LNCAP (cell line): Measurements from ENCODE around the gene MPDZ.

ENCODE experiments used
- CTCF ChIP-seq: fragments of 450-650 bp; IDR thresholded peaks from 2 replicates; pipeline ENCODE4 v1.5.1; 2017; ENCODE audit warnings: mild to moderate bottlenecking

MPDZ gene

GRCh38 chr9:13131991-13132390, 147.5 kb downstream of the MPDZ start:
- TF ChIP-seq CTCF, result no peak

DNA sequence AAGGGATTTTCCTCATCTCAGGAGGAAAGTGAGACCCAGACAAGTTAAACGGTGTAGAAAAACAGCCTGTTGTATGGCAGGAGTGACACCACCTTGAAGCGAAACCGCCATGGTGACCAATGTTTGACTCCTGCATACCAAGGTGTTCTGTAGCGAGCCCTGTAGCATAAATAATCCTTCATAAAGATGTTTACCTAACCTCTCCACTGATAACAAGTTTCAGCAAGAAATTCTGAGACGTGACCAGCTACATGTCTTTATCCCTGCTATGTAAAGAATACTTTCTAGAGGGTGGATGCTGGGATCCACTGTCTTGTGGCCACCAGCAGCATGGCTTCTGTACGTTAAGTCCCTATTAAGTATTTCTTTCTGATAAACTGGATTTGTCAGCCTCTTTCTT, 148.1 kb downstream of the MPDZ start:
- no peak for TF ChIP-seq CTCF

- TF ChIP-seq CTCF, result no peak
Measured at GRCh38 chr9:13128266-13128860, 151.1 kb downstream of the MPDZ start.

DNA sequence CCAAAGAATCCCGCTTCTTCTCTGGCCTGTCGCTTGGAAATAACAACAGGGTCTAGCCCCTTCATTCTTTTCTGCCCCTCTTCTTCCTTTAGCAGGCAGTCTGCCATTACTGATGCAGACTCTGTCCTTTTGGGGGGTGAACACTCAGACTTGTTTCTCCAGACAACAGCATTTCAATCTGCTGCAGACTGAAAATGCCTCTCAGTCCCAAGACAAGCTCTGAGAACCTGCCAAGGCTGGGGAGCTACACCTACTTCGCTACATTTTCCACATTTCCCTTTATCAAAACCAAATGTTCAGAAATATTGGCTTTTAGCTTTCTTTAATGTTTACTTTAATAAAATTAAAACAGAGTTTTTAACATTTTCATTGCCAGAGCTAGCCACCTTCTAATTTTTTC, 152.4 kb downstream of the MPDZ start:
- TF ChIP-seq CTCF, result no peak

DNA sequence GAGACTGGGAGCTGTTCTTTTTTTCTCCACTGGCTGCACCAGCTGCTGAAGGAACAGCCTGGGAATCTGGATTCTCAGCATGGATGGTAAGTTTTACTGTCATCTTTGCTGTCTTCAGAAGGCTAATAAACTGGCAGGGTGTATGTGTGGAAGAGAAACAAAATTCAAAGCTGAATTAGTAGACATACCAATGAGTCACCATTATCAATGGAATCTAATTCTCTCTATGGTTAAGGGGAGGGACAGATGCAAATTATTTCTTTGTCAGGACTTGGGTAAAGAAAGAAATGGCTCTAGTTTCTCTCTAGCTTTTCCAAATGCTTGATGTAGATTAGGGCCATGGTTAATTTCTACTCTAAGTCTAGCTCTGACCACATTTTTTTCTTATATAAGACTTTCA, 154.2 kb downstream of the MPDZ start:
- TF ChIP-seq CTCF, result no peak

DNA sequence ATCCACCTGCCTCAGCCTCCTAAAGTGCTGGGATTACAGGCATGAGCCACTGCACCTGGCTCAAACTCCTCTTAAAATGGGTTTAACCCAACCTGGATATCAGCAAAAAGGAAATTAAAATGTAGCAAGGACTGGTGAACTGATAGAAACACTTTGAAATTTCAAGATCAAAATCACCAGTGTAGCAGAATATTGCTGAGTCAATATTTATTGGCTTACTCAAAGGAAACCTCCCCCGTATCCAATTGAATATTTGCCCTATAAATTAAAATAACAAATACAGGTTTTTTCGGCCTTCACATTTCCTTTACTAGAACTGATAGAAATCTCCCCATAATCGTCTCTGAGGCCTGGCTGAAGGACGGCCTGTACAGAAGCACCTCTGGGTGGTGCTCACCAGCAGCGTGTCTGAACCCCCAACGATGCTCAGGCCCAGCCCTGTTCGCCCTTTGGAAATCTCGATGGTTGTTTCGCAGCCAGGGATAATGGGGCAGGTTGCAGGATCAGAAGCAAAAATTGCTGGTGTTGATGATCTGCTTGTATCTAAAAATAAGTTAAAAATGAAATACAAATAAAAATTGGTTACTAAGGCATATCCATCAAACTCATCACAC, 156.6 kb downstream of the MPDZ start:
- no peak for TF ChIP-seq CTCF

GRCh38 chr9:13118313-13118712, 161.2 kb downstream of the MPDZ start:
- no peak for TF ChIP-seq CTCF

- no peak for TF ChIP-seq CTCF
Measured at GRCh38 chr9:13116292-13116691, 163.2 kb downstream of the MPDZ start.
